PC-3 (cell line): Measurements from ENCODE around the gene USF3. TPM values are rescaled to one million over a fixed set of nuclear protein-coding genes. Genes with fewer than 3 reads are reported as not detected.

Experiments
- ATAC-seq: fragments of 200-7000 bp; cut with Tn5 transposase; 2 replicates; pipeline ENCODE4 v1.9.1; 2020; ENCODE audit warnings: mild to moderate bottlenecking, moderate library complexity
- BruUV-seq: library from RNA; stranded (reverse); fragments of 400-500 nt; replicated peaks from 2 replicates; lab custom pipeline; 2021; lab: Mats Ljungman, UMichigan
- CTCF ChIA-PET: fragments of 300-600 bp; sonication (Branson Sonifier 250); formaldehyde crosslinking; loops from one replicate; lab custom pipeline; 2022; ENCODE audit warnings: antibody characterized with exemption; lab: Charles Lee
- POLR2A ChIA-PET: fragments of 300-600 bp; sonication (Branson Sonifier 250); formaldehyde crosslinking; loops from one replicate; lab custom pipeline; 2022; ENCODE audit warnings: antibody characterized with exemption; ENCODE audit not compliant: unreplicated experiment; lab: Charles Lee
- DNase-seq: peaks from one replicate; pipeline ENCODE4 v3.0.0-alpha.2; 2015
- H2AFZ ChIP-seq: fragments of 300-600 bp; sonication (generic); 2 replicates; pipeline ENCODE4 v1.6.0; 2016; ENCODE audit warnings: antibody characterized with exemption, low read length
- H3F3A ChIP-seq: fragments of 300-600 bp; sonication (generic); one replicate; pipeline ENCODE4 v1.6.0; 2017; ENCODE audit warnings: antibody characterized with exemption, low read length, control low read depth, mild to moderate bottlenecking; ENCODE audit not compliant: unreplicated experiment
- H3K27ac ChIP-seq: fragments of 300-600 bp; sonication (generic); 2 replicates; pipeline ENCODE4 v1.5.1; 2016; ENCODE audit warnings: mild to moderate bottlenecking, low read length
- H3K27me3 ChIP-seq: fragments of 300-600 bp; sonication (generic); 2 replicates; pipeline ENCODE4 v1.6.1; 2016; ENCODE audit warnings: low read length, mixed read lengths
- H3K36me3 ChIP-seq: fragments of 300-600 bp; sonication (generic); 2 replicates; pipeline ENCODE4 v1.6.1; 2016; ENCODE audit warnings: low read depth, mixed run types, low read length, mixed read lengths
- H3K4me1 ChIP-seq: fragments of 300-600 bp; sonication (generic); 2 replicates; pipeline ENCODE4 v1.5.1; 2016; ENCODE audit warnings: low read length; ENCODE audit not compliant: insufficient read depth
- H3K4me2 ChIP-seq: fragments of 300-600 bp; sonication (generic); 2 replicates; pipeline ENCODE4 v1.6.0; 2016; ENCODE audit warnings: low read length
- H3K4me3 ChIP-seq: fragments of 300-600 bp; sonication (generic); 2 replicates; pipeline ENCODE4 v1.5.1; 2016; ENCODE audit warnings: mild to moderate bottlenecking, low read length, mixed read lengths
- H3K79me2 ChIP-seq: fragments of 300-600 bp; sonication (generic); 2 replicates; pipeline ENCODE4 v1.6.1; 2017; ENCODE audit warnings: low read length, mixed read lengths
- H3K9ac ChIP-seq: fragments of 300-600 bp; sonication (generic); 2 replicates; pipeline ENCODE4 v1.6.0; 2016; ENCODE audit warnings: mild to moderate bottlenecking, low read length
- H3K9me2 ChIP-seq: fragments of 300-600 bp; sonication (generic); replicated peaks from 2 replicates; pipeline ENCODE4 v1.6.1; 2016; ENCODE audit warnings: mixed run types, low read length, mixed read lengths
- H3K9me3 ChIP-seq: fragments of 300-600 bp; sonication (generic); 2 replicates; pipeline ENCODE4 v1.6.1; 2016; ENCODE audit warnings: low read length, mixed read lengths
- H4K20me1 ChIP-seq: fragments of 300-600 bp; sonication (generic); 2 replicates; pipeline ENCODE4 v1.6.1; 2016; ENCODE audit warnings: low read length, mixed read lengths
- CTCF ChIP-seq: fragments of 300-600 bp; sonication (generic); conservative IDR thresholded peaks from 2 replicates; pipeline ENCODE4 v1.5.1; 2017; ENCODE audit warnings: antibody characterized with exemption, low read depth, mild to moderate bottlenecking, low read length
- EZH2 ChIP-seq: fragments of 300-600 bp; sonication (generic); IDR thresholded peaks from one replicate; pipeline ENCODE4 v1.6.1; 2017; ENCODE audit warnings: antibody characterized with exemption, mild to moderate bottlenecking, low read length; ENCODE audit not compliant: unreplicated experiment
- EZH2phosphoT487 ChIP-seq: fragments of 300-600 bp; sonication (generic); IDR thresholded peaks from 2 replicates; pipeline ENCODE4 v1.6.1; 2018; ENCODE audit warnings: mild to moderate bottlenecking, antibody characterized with exemption, low read length, borderline replicate concordance
- intact Hi-C: fragments of 100-400 bp; cut with micrococcal nuclease; formaldehyde crosslinking; loops from 2 replicates; pipeline ENCODE4 v1.9.0; 2023
- total RNA-seq: library from RNA; depleted of rRNA; stranded (reverse); fragments of >200 nt; gene quantifications from 2 replicates; pipeline ENCODE4 v1.2.3, GENCODE V29; 2014

The USF3 gene
- total RNA-seq, 1 experiment from 2014 or later, result 10.5 TPM

- Histone ChIP-seq H3K79me2 (no peaks in the 10 kb centered on the region), H3K9ac (no peak overlapping the region), H3K9me2 (no peaks in the 10 kb centered on the region), H3K27me3 (no peaks in the 10 kb centered on the region), H3K27ac (no peak overlapping the region), H4K20me1 (no peaks in the 10 kb centered on the region), H3K36me3 (peaks cover 3% of the 10 kb centered on the region; the same call in 1 of the 2 replicates), H3K4me2 (no peak overlapping the region), H3F3A (no peaks in the 10 kb centered on the region), H3K9me3 (no peaks in the 10 kb centered on the region), H3K4me1 (0 out of 2 replicates have a peak, but pooled peaks cover under 1% of the 10 kb centered on the region), H3K4me3 (no peak overlapping the region), H2AFZ (no peak overlapping the region)
- CTCF ChIA-PET, result no interaction called here
- TF ChIP-seq EZH2phosphoT487 (no peak), EZH2 (no peak), CTCF (no peak)
- intact Hi-C loops, result no loop called here
- POLR2A ChIA-PET, result no interaction called here
- DNase-seq, result no peak
- BruUV-seq, result no TSS peak
- ATAC-seq, result no peak
Observed at GRCh38 chr3:113662824-113663223, 33.6 kb downstream of the USF3 start.

- POLR2A ChIA-PET, result no interaction called here
- Histone ChIP-seq H3F3A (no peaks in the 10 kb centered on the region), H4K20me1 (no peaks in the 10 kb centered on the region), H3K9me3 (no peaks in the 10 kb centered on the region), H3K9ac (no peak overlapping the region), H3K4me2 (no peak overlapping the region), H3K36me3 (peaks cover 3% of the 10 kb centered on the region; the same call in 1 of the 2 replicates), H3K9me2 (no peaks in the 10 kb centered on the region), H2AFZ (no peak overlapping the region), H3K27me3 (no peaks in the 10 kb centered on the region), H3K4me3 (no peak overlapping the region), H3K4me1 (no peaks in the 10 kb centered on the region), H3K27ac (no peak overlapping the region), H3K79me2 (no peaks in the 10 kb centered on the region)
- CTCF ChIA-PET, result no interaction called here
- no peak for TF ChIP-seq CTCF
- TF ChIP-seq EZH2, result no peak
- no peak for TF ChIP-seq EZH2phosphoT487
- ATAC-seq (no peak), DNase-seq (no peak)
- no TSS peak for BruUV-seq
- intact Hi-C loops, result no loop called here
Observed at GRCh38 chr3:113660896-113661295, 35.5 kb downstream of the USF3 start.

GRCh38 chr3:113660458-113660857 lies 36.0 kb downstream of the USF3 start:
- DNase-seq (no peak), ATAC-seq (no peak)
- Histone ChIP-seq H3K4me3 (no peak overlapping the region), H2AFZ (no peak overlapping the region), H3K79me2 (no peaks in the 10 kb centered on the region), H3K27ac (no peak overlapping the region), H3K9me2 (no peaks in the 10 kb centered on the region), H3K36me3 (peaks cover 3% of the 10 kb centered on the region; the same call in 1 of the 2 replicates), H3K4me1 (no peaks in the 10 kb centered on the region), H3K9ac (no peak overlapping the region), H3K4me2 (no peak overlapping the region), H3K27me3 (no peaks in the 10 kb centered on the region), H3F3A (no peaks in the 10 kb centered on the region), H3K9me3 (no peaks in the 10 kb centered on the region), H4K20me1 (no peaks in the 10 kb centered on the region)
- intact Hi-C loops, result no loop called here
- CTCF ChIA-PET, result no interaction called here
- POLR2A ChIA-PET, result no interaction called here
- BruUV-seq, result no TSS peak
- TF ChIP-seq EZH2 (no peak), CTCF (no peak), EZH2phosphoT487 (no peak)
